GM18511 (cell line): ENCODE measurements around the gene TUBA1C.

ENCODE experiments used
- ATAC-seq: cut with Tn5 transposase; IDR thresholded peaks from one replicate; pipeline ENCODE4 v1.9.1; 2021; ENCODE audit warnings: mild to moderate bottlenecking, moderate library complexity; ENCODE audit not compliant: unreplicated experiment

The TUBA1C gene

GRCh38 chr12:49264873-49265792, at the start of gene TUBA1C:
TUBA1C (plus strand) TSS chr12:49265082; CDS start chr12:49265182, 100 bp downstream.
- ATAC-seq: peak; percentile 88

- no peak for ATAC-seq
Observed at GRCh38 chr12:49219417-49220026, 45.4 kb upstream of the TUBA1C start.

- ATAC-seq: no peak
Observed at GRCh38 chr12:49220972-49221371, 43.9 kb upstream of the TUBA1C start.

- no peak for ATAC-seq
Observed at GRCh38 chr12:49223122-49223521, 41.8 kb upstream of the TUBA1C start.

- ATAC-seq: no peak
Observed at GRCh38 chr12:49223590-49224369, 41.1 kb upstream of the TUBA1C start.

GRCh38 chr12:49225576-49226166, 39.2 kb upstream of the TUBA1C start:
- no peak for ATAC-seq

GRCh38 chr12:49227713-49228112, 37.2 kb upstream of the TUBA1C start:
- ATAC-seq: no peak

- no peak for ATAC-seq
Observed at GRCh38 chr12:49228653-49229052, 36.2 kb upstream of the TUBA1C start.

- ATAC-seq: no peak
Observed at GRCh38 chr12:49230176-49230804, 34.6 kb upstream of the TUBA1C start.

- no peak for ATAC-seq
Observed at GRCh38 chr12:49230805-49231194, 34.1 kb upstream of the TUBA1C start.

GRCh38 chr12:49231878-49232655, 32.8 kb upstream of the TUBA1C start:
- no peak for ATAC-seq

GRCh38 chr12:49232940-49233841, 31.7 kb upstream of the TUBA1C start:
- ATAC-seq: no peak

GRCh38 chr12:49233842-49234526, 30.9 kb upstream of the TUBA1C start:
- ATAC-seq: no peak

- no peak for ATAC-seq
Observed at GRCh38 chr12:49236423-49236822, 28.5 kb upstream of the TUBA1C start.

GRCh38 chr12:49243631-49244030, 21.3 kb upstream of the TUBA1C start:
- ATAC-seq: no peak

GRCh38 chr12:49244176-49244575, 20.7 kb upstream of the TUBA1C start:
- no peak for ATAC-seq

- ATAC-seq: no peak
Observed at GRCh38 chr12:49251357-49251756, 13.5 kb upstream of the TUBA1C start.

- ATAC-seq: no peak
Observed at GRCh38 chr12:49253033-49253623, 11.8 kb upstream of the TUBA1C start.
